Endothelial cell of umbilical vein (primary cell): ENCODE measurements around the gene NTN4. TPM values are rescaled to one million over a fixed set of nuclear protein-coding genes. Genes with fewer than 3 reads are reported as not detected.
A peak's percentile ranks its signal among the peaks of the same experiment; 100 is the strongest.

Experiments used
- BruUV-seq: library from RNA; stranded (reverse); fragments of 400-500 nt; replicated peaks from 2 replicates; lab custom pipeline; 2021; lab: Mats Ljungman, UMichigan
- CTCF ChIA-PET: fragments of 300-600, 350-600 bp; sonication (Branson Sonifier 250); formaldehyde crosslinking; loops from one replicate; lab custom pipeline; 2021; ENCODE audit warnings: antibody characterized with exemption, inconsistent platforms; lab: Charles Lee
- POLR2A ChIA-PET: fragments of 300-600, 350-600 bp; sonication (Branson Sonifier 250); formaldehyde crosslinking; loops from one replicate; lab custom pipeline; 2021; ENCODE audit warnings: antibody characterized with exemption, inconsistent platforms; lab: Charles Lee
- DNase-seq: peaks from one replicate; pipeline ENCODE4 v3.0.0-alpha.2; 2011; ENCODE audit warnings: low read depth, low spot score
- FAIRE-seq: peaks from 2 replicates; lab custom pipeline; 2011; peaks lifted over from hg19 to GRCh38; lab: Jason Lieb, UNC
- H2AFZ ChIP-seq: 2 replicates; pipeline ENCODE4 v1.6.0; 2012; ENCODE audit warnings: low read depth, low read length, control low read depth, inconsistent platforms
- H3K27ac ChIP-seq: 2 replicates; pipeline ENCODE4 v1.5.1; 2011; ENCODE audit warnings: low read depth, mild to moderate bottlenecking, control low read depth, low read length, moderate library complexity; ENCODE audit not compliant: insufficient read depth
- H3K27me3 ChIP-seq, 2 experiments: 2 replicates each; pipeline versions ENCODE4 v1.6.0 to v1.6.1; 2011; ENCODE audit warnings: low read length in 2 of 2, mixed read lengths in 1 of 2; ENCODE audit not compliant: control insufficient read depth in 2 of 2, insufficient read depth in 2 of 2
- H3K36me3 ChIP-seq, 2 experiments: 2 replicates in 1 of 2; 3 replicates in 1 of 2; pipeline ENCODE4 v1.5.1; 2011; ENCODE audit warnings: low read length in 2 of 2, mild to moderate bottlenecking in 1 of 2, moderate library complexity in 1 of 2; ENCODE audit not compliant: control insufficient read depth in 2 of 2, insufficient read depth in 2 of 2; ENCODE audit errors: extremely low read depth in 1 of 2
- H3K4me1 ChIP-seq: 3 replicates; pipeline ENCODE4 v1.5.1; 2011; ENCODE audit warnings: mild to moderate bottlenecking, low read length; ENCODE audit not compliant: control insufficient read depth, insufficient read depth; ENCODE audit errors: extremely low read depth
- H3K4me2 ChIP-seq: 2 replicates; pipeline ENCODE4 v1.6.1; 2011; ENCODE audit warnings: low read length, control low read depth, mixed read lengths; ENCODE audit not compliant: insufficient read depth
- H3K4me3 ChIP-seq, 3 experiments: fragments of 200-600 bp in 1 of 3; sonication (generic), shearing (Covaris generic) in 1 of 3; replicated peaks in 1 of 3; 2 replicates each; pipeline ENCODE4 v1.5.1; 2011 to 2016; ENCODE audit warnings: control low read depth in 3 of 3, low read length in 3 of 3, mild to moderate bottlenecking in 2 of 3, inconsistent platforms in 1 of 3, low read depth in 1 of 3, moderate library complexity in 1 of 3; ENCODE audit not compliant: insufficient read depth in 1 of 3
- H3K79me2 ChIP-seq: 2 replicates; pipeline ENCODE4 v1.6.0; 2012; ENCODE audit warnings: low read length, inconsistent platforms; ENCODE audit not compliant: control insufficient read depth, insufficient read depth
- H3K9ac ChIP-seq: replicated peaks from 2 replicates; pipeline ENCODE3; 2011; ENCODE audit warnings: low read length, control low read depth; ENCODE audit not compliant: insufficient read depth; ENCODE audit errors: extremely low read depth
- H3K9me1 ChIP-seq: replicated peaks from 3 replicates; pipeline ENCODE4 v1.6.0; 2011; ENCODE audit warnings: mild to moderate bottlenecking, low read length; ENCODE audit not compliant: control insufficient read depth, insufficient read depth; ENCODE audit errors: extremely low read depth
- H3K9me3 ChIP-seq: replicated peaks from 2 replicates; pipeline ENCODE4 v1.5.1; 2012; ENCODE audit warnings: low read length, inconsistent platforms; ENCODE audit not compliant: control insufficient read depth, insufficient read depth
- H4K20me1 ChIP-seq: replicated peaks from 2 replicates; pipeline ENCODE3; 2011; ENCODE audit warnings: mild to moderate bottlenecking, low read length; ENCODE audit not compliant: control insufficient read depth, insufficient read depth; ENCODE audit errors: extremely low read depth
- CTCF ChIP-seq, 2 donors: IDR thresholded peaks; 1 replicate in 1 of 2; 2 replicates in 1 of 2; pipeline ENCODE4 v1.5.1; 2011; ENCODE audit warnings: low read length in 2 of 2, mild to moderate bottlenecking in 2 of 2, moderate library complexity in 2 of 2, control low read depth in 1 of 2, inconsistent platforms in 1 of 2, low read depth in 1 of 2; ENCODE audit not compliant: insufficient read depth in 1 of 2; ENCODE audit errors: extremely low read depth in 1 of 2
- EZH2 ChIP-seq: IDR thresholded peaks from 2 replicates; pipeline ENCODE4 v1.6.1; 2012; ENCODE audit warnings: borderline replicate concordance, low read depth, mild to moderate bottlenecking, moderate library complexity, low read length, inconsistent platforms; ENCODE audit not compliant: severe bottlenecking
- FOS ChIP-seq: IDR thresholded peaks from 2 replicates; pipeline ENCODE4 v1.6.1; 2011; ENCODE audit warnings: mild to moderate bottlenecking, low read length, moderate library complexity, borderline replicate concordance; ENCODE audit not compliant: insufficient read depth
- GATA2 ChIP-seq: IDR thresholded peaks from 2 replicates; pipeline ENCODE4 v1.7.0; 2011; ENCODE audit warnings: low read depth, mild to moderate bottlenecking, moderate library complexity, mixed read lengths, low read length; ENCODE audit not compliant: insufficient read length, insufficient read depth
- JUN ChIP-seq: IDR thresholded peaks from 2 replicates; pipeline ENCODE4 v1.6.1; 2011; ENCODE audit warnings: borderline replicate concordance, low read depth; ENCODE audit not compliant: insufficient read length, insufficient read depth
- MYC ChIP-seq: IDR thresholded peaks from one replicate; pipeline ENCODE4 v1.6.1; 2011; ENCODE audit warnings: mild to moderate bottlenecking, low read depth, low read length
- POLR2A ChIP-seq: IDR thresholded peaks from 2 replicates; pipeline ENCODE4 v1.6.1; 2012; ENCODE audit warnings: low read depth, mild to moderate bottlenecking, control low read depth, low read length
- POLR2AphosphoS5 ChIP-seq: IDR thresholded peaks from 2 replicates; pipeline ENCODE4 v1.6.1; 2012; ENCODE audit warnings: low read depth, mild to moderate bottlenecking, control low read depth, low read length, moderate library complexity; ENCODE audit not compliant: insufficient read depth
- dilution Hi-C: fragments of 300-500 bp; cut with MboI; formaldehyde crosslinking; loops from one replicate; pipeline ENCODE4 v1.15.0; 2019; ENCODE audit warnings: low sequenced_read_pairs; ENCODE audit not compliant: extremely low pct_ligation_motif_present
- intact Hi-C: fragments of 100-400 bp; cut with micrococcal nuclease; formaldehyde crosslinking; loops from one replicate; pipeline ENCODE4 v1.10.0; 2022
- polyA plus RNA-seq, 4 experiments: library from polyadenylated mRNA; depleted of rRNA in 3 of 4; stranded (reverse) in 3 of 4; unstranded in 1 of 4; fragments of >200 nt; gene quantifications; 2 replicates each; pipeline versions ENCODE4 v1.2.1 to v1.2.3, GENCODE V29; 2011 to 2012; ENCODE audit warnings: missing spikeins in 1 of 4
- total RNA-seq: library from RNA; stranded (reverse); gene quantifications from 2 replicates; pipeline ENCODE4 v1.2.3, GENCODE V29; 2021
- TF ChIP-seq, protein P1 (sequence below): IDR thresholded peaks from 2 replicates; pipeline ENCODE4 v1.6.1; 2011; ENCODE audit not compliant: insufficient read depth, insufficient read length

Gene NTN4
- total and polyA plus RNA-seq, 2 donors (not counting 3 experiments of a cell fraction or from before 2014, with no cell fraction given): 120 to 317 TPM

- intact Hi-C loops (no loop called here), dilution Hi-C loops (no loop called here)
- H3K4me3 ChIP-seq: no peak overlapping the region
- H3K27me3 ChIP-seq: no peaks in the 10 kb centered on the region
- no peaks in the 10 kb centered on the region for H3K9me1 ChIP-seq
- H3K4me2 ChIP-seq: no peak overlapping the region
- H3K79me2 ChIP-seq: no peaks in the 10 kb centered on the region
- CTCF ChIA-PET: interaction anchor here (0.6 to 1.7 kb wide), 3 partner anchors 9 to 248 kb away, joined by 3 to 9 read pairs (median 3); no protein-coding TSS in a partner anchor
- FAIRE-seq (no peak), DNase-seq (no peak)
- TF ChIP-seq GATA2 (no peak), POLR2AphosphoS5 (no peak), EZH2 (no peak), FOS (no peak), JUN (no peak), MYC (no peak)
- no peaks in the 10 kb centered on the region for H3K9me3 ChIP-seq
- no peaks in the 10 kb centered on the region for H3K36me3 ChIP-seq
- no peak overlapping the region for H3K9ac ChIP-seq
- POLR2A ChIA-PET: no interaction called here
- no peaks in the 10 kb centered on the region for H4K20me1 ChIP-seq
- BruUV-seq: no TSS peak
- H2AFZ ChIP-seq: no peak overlapping the region
- H3K27ac ChIP-seq: no peak overlapping the region
- H3K4me1 ChIP-seq: peaks cover 15% of the 10 kb centered on the region
These were observed 39.9 kb upstream of the NTN4 start for GRCh38 chr12:95830335-95831089.

DNA sequence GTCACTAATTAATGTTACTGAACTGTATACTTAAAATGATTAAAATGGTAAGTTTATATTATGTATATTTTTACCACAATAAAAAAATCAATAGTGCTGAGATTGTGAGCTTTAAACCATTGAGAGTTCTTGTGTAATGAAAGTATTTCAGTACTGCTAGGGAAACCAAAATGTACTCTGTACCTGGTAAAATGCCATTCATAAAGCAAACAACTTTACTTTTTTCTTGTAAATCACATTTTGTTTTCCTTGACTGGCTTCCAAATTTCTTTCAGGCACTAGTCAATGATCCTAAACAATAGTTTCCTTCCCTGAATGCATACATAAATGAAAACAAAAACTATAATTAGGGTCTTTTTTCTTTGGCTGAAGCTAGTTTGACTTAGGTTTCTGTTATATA, 38.8 kb upstream of the NTN4 start:
- dilution Hi-C loops: no loop called here
- DNase-seq: peak; percentile 83
- H3K9me1 ChIP-seq: no peaks in the 10 kb centered on the region
- CTCF ChIA-PET: interaction anchor here (1.6 to 1.7 kb wide), 2 partner anchors 205 to 247 kb away, joined by 3 to 9 read pairs; no protein-coding TSS in a partner anchor
- peak; percentile 87 for FAIRE-seq
- peak overlapping the region in 1 of 3 experiments; percentile 42 for H3K4me3 ChIP-seq
- no peaks in the 10 kb centered on the region for H3K27me3 ChIP-seq
- no peak for TF ChIP-seq MYC
- no peak for TF ChIP-seq EZH2
- no peak for TF ChIP-seq POLR2AphosphoS5
- no peak for TF ChIP-seq JUN
- TF ChIP-seq FOS: no peak
- TF ChIP-seq GATA2: no peak
- TF ChIP-seq POLR2A: no peak
- TF ChIP-seq CTCF (IDR thresholded peaks at IDR 0.05; ENCODE audit: extremely low read depth in 1 of 2, insufficient read depth in 1 of 2, low read depth in 1 of 2, low read length in 2 of 2): no peak
- TF ChIP-seq, protein P1, sequence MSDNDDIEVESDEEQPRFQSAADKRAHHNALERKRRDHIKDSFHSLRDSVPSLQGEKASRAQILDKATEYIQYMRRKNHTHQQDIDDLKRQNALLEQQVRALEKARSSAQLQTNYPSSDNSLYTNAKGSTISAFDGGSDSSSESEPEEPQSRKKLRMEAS: no peak
- peaks cover 13% of the 10 kb centered on the region for H3K4me1 ChIP-seq
- no peak overlapping the region for H3K27ac ChIP-seq
- H4K20me1 ChIP-seq: no peaks in the 10 kb centered on the region
- no peaks in the 10 kb centered on the region for H3K9me3 ChIP-seq
- POLR2A ChIA-PET: no interaction called here
- no peak overlapping the region for H2AFZ ChIP-seq
- no TSS peak for BruUV-seq
- H3K79me2 ChIP-seq: no peaks in the 10 kb centered on the region
- no peaks in the 10 kb centered on the region for H3K36me3 ChIP-seq
- H3K4me2 ChIP-seq: peak overlapping the region; percentile 87
- no peak overlapping the region for H3K9ac ChIP-seq
- intact Hi-C loops: no loop called here
